ENCODE data around the gene NSUN4.

DNA sequence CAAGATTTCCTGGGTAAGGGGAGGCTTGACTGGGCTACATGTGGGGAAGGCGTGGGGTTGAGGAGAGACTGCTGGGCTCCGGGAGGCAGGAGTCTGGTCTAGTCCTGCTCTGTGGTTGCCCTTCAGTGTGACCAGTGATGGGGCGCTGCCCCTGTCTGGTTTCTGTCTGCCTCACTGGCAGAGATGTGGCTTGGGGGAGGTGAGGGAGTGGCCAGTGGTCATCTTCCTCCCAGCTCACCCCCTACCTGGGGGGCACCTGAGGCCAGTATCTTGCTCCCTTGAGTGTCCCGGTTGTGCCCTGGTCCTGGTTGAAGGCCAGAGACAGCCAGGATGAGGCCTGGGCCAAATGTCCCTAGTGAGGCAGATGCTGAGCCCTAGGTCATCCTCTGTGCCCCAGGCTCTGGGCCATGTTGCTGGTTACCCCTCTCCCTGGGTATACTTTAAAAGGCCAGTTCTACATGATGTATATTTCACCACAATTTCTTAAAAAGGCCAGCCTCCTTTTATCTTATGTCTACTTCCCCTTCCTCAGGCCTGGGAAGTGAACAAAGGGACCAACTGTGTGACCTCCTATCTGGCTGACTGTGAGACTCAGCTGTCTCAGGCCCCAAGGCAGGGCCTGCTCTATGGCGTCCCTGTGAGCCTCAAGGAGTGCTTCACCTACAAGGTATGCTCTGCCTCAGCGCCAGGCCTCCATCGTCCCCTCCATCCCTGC is 64.0 kb downstream of the NSUN4 start:
- TF ChIP-seq POLR2AphosphoS5 (IDR thresholded peaks at IDR 0.05; ENCODE audit: low read depth, low read length) (no peak), POLR2A (IDR thresholded peaks at IDR 0.05; ENCODE audit: low read depth, low read length) (no peak)
